Choroid plexus epithelial cell (primary cell): ENCODE measurements around the gene TNS1.

Experiments
- DNase-seq: peaks from one replicate; pipeline ENCODE4 v3.0.0-alpha.2; 2010; ENCODE audit warnings: low read depth
- H3K4me3 ChIP-seq: 2 replicates; pipeline ENCODE4 v1.5.1; 2011; ENCODE audit warnings: low read depth, mild to moderate bottlenecking, control low read depth, low read length, moderate library complexity
- TF ChIP-seq, protein P1 (sequence below): conservative IDR thresholded peaks from 2 replicates; pipeline ENCODE4 v1.5.1; 2011; ENCODE audit warnings: low read depth, mild to moderate bottlenecking, control low read depth, inconsistent platforms, low read length, moderate library complexity

Gene TNS1

DNA sequence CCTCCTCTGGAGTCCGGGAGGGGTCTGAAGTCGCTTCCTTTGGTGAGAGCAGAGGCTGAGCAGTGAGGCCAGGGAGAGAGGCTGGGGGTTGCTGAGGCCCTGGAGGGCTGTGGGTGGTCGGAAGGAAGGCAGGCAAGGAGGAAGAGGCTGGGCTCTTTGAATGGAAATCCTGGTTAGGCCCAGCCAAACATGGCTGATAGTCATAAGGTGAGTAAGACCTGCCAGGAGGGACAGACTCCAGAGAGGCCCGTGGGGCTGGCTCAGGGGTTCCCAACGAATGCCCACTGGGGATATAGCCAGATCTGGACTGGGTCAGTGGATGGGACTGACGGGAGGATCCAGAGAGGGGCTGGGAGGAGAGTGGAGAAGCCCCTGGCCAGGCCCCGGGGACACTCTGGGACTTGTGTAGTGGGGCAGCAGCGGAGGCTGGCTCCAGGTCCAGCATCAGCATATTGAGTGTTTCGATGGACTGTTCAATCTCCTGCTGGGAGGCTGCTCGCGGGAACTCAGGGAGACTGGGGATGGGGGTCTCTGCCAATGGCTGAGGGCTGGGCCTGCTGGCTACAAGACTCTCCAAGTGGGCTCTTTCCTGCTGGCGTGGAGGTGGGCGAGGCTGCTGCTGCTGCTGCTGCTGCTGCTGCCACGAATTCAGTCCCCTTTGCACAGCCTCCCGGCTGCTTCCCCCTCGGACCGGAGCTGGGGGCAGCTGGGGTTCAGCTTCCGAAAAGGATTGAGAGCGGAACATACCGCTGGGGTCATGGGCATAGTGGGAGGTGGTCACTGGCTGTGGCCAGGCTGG is 155.0 kb downstream of the TNS1 start:
- TF ChIP-seq, protein P1, sequence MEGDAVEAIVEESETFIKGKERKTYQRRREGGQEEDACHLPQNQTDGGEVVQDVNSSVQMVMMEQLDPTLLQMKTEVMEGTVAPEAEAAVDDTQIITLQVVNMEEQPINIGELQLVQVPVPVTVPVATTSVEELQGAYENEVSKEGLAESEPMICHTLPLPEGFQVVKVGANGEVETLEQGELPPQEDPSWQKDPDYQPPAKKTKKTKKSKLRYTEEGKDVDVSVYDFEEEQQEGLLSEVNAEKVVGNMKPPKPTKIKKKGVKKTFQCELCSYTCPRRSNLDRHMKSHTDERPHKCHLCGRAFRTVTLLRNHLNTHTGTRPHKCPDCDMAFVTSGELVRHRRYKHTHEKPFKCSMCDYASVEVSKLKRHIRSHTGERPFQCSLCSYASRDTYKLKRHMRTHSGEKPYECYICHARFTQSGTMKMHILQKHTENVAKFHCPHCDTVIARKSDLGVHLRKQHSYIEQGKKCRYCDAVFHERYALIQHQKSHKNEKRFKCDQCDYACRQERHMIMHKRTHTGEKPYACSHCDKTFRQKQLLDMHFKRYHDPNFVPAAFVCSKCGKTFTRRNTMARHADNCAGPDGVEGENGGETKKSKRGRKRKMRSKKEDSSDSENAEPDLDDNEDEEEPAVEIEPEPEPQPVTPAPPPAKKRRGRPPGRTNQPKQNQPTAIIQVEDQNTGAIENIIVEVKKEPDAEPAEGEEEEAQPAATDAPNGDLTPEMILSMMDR = no peak
- H3K4me3 ChIP-seq = no peak overlapping the region
- DNase-seq = no peak

DNA sequence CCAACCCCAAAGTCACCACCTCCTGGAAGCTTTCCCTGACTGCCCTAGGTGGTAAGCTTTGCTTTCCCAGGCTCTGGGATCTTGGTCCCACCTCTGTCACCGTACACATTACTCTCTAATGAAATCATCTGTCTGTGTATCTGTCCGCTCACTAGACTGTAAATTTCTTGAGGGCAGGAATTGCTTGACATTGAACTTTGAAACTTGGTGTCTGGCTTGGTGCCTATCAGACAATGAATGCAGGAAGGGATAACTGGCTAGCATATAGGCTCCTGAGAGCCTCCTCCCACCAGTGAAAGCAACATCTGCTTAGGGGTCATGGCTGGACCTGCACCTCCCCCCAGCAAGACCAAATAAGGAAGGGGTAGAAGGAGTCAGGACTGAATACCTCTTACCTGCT is 155.7 kb downstream of the TNS1 start:
- TF ChIP-seq, protein P1 = no peak
- DNase-seq = no peak
- no peak overlapping the region for H3K4me3 ChIP-seq

DNA sequence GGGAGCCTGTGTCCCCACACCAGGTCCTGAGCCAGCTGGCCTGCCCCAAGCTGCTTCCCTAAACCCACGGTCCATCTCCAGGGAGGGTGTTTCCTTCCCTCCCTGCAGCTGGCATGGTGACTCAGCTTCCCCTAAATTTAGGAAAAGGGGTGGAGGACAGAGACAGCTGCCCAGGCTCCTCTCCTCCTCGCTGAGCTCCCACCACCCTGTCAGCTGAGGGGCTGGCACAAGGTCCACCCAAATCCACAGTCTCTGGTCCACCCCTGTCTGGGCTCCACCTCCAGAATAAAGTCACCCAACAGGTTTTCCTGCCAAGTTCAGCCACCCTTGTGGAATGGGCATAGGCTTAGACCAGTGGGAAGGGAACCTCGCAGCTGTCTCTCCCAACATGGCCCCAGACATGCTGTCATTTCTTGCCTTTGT is 156.5 kb downstream of the TNS1 start:
- TF ChIP-seq, protein P1 = no peak
- DNase-seq = no peak
- no peak overlapping the region for H3K4me3 ChIP-seq

- TF ChIP-seq, protein P1 = no peak
- H3K4me3 ChIP-seq = no peak overlapping the region
- no peak for DNase-seq
Measured at GRCh38 chr2:217845301-217845700, 157.5 kb downstream of the TNS1 start.

GRCh38 chr2:217844696-217845095 is 158.1 kb downstream of the TNS1 start:
- H3K4me3 ChIP-seq = no peak overlapping the region
- TF ChIP-seq, protein P1 = no peak
- no peak for DNase-seq

GRCh38 chr2:217843324-217843723 is 159.5 kb downstream of the TNS1 start:
- TF ChIP-seq, protein P1 = no peak

GRCh38 chr2:217842017-217842416 is 160.8 kb downstream of the TNS1 start:
- no peak for DNase-seq
- H3K4me3 ChIP-seq = no peak overlapping the region
- TF ChIP-seq, protein P1 = no peak

More at GRCh38 chr2:217843324-217843723, 159.5 kb downstream of the TNS1 start:
- no peak for DNase-seq
- H3K4me3 ChIP-seq = no peak overlapping the region
